Measurements from ENCODE around the gene CCDC57. TPM values are rescaled to one million over a fixed set of nuclear protein-coding genes. Genes with fewer than 3 reads are reported as not detected.

Gene CCDC57
- total RNA-seq, 1 experiment from 2014 or later, result 31.0 TPM

DNA sequence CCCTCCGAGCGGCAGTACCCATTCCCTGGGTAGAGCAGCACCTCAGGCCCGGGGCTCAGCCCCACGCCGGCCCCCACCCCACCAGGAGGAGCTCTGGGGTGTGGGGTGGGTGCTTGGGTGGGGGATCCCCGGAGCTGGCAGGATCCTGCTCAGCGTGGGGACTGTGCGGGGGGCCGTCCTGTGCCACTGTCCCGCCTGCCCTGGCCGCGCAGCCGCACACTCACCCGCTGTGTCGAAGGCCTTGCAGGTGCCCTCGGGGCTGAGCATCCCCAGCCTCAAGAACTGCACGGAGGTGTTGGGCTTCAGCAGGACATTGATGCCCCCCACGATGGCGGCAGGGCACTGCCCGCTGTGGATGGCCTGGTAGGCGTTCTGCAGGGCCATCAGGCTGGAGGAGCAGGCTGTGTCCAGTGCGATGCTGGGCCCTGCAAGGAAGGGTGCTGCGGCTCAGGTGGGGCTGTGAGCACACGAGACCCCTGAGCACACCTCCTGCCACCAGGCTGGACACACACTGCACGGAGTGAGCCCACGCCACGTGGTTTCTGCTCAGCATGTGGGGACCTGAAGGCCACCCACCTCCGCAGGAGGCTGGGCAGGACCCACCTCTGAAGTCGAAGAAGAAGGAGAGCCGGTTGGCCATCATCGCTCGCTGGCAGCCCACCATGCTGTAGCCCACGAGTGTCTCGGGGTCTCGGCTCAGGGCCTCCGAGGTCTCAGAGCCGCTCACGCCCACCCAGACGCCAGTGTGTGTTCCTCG is 119.5 kb downstream of the CCDC57 start:
- Histone ChIP-seq H3K4me3 (ENCODE audit: low read depth, low read length) (no peak overlapping the region), H3K4me1 (peaks cover 11% of the 10 kb centered on the region), H3K36me3 (ENCODE audit: control insufficient read depth, insufficient read depth, low read length) (peaks cover 24% of the 10 kb centered on the region), H3K27me3 (replicated peaks; ENCODE audit: control insufficient read depth, insufficient read depth, low read length) (no peaks in the 10 kb centered on the region), H3K9me3 (no peaks in the 10 kb centered on the region)
- TF ChIP-seq, protein P1, sequence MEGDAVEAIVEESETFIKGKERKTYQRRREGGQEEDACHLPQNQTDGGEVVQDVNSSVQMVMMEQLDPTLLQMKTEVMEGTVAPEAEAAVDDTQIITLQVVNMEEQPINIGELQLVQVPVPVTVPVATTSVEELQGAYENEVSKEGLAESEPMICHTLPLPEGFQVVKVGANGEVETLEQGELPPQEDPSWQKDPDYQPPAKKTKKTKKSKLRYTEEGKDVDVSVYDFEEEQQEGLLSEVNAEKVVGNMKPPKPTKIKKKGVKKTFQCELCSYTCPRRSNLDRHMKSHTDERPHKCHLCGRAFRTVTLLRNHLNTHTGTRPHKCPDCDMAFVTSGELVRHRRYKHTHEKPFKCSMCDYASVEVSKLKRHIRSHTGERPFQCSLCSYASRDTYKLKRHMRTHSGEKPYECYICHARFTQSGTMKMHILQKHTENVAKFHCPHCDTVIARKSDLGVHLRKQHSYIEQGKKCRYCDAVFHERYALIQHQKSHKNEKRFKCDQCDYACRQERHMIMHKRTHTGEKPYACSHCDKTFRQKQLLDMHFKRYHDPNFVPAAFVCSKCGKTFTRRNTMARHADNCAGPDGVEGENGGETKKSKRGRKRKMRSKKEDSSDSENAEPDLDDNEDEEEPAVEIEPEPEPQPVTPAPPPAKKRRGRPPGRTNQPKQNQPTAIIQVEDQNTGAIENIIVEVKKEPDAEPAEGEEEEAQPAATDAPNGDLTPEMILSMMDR (IDR thresholded peaks at IDR 0.05; ENCODE audit: insufficient read depth in 1 of 2, low read depth in 1 of 2, low read length in 1 of 2, severe bottlenecking in 1 of 2, unreplicated experiment in 1 of 2), result no peak
- no TSS peak for BruUV-seq (replicated peaks)
- H3K27ac Mint-ChIP-seq (ENCODE audit: unreplicated experiment), result no peak overlapping the region
- no peaks in the 10 kb centered on the region for H3K4me1 Mint-ChIP-seq (ENCODE audit: low read depth, unreplicated experiment)
- intact Hi-C loops (cut with micrococcal nuclease; ENCODE audit: unreplicated experiment), result no loop called here
- ChIA-PET CTCF (no interaction called here), POLR2A (interaction anchor here (0.6 kb wide), 1 partner anchor 29 kb away, joined by 5 read pairs; no protein-coding TSS in a partner anchor)
- H3K4me3 Mint-ChIP-seq (ENCODE audit: unreplicated experiment), result no peak overlapping the region
- DNase-seq, result no peak
- peaks cover 82% of the 10 kb centered on the region for H3K36me3 Mint-ChIP-seq (ENCODE audit: insufficient read depth, unreplicated experiment)
- H3K27me3 Mint-ChIP-seq (ENCODE audit: insufficient read depth, unreplicated experiment), result no peaks in the 10 kb centered on the region
- no peaks in the 10 kb centered on the region for H3K9me3 Mint-ChIP-seq (ENCODE audit: unreplicated experiment)

DNA sequence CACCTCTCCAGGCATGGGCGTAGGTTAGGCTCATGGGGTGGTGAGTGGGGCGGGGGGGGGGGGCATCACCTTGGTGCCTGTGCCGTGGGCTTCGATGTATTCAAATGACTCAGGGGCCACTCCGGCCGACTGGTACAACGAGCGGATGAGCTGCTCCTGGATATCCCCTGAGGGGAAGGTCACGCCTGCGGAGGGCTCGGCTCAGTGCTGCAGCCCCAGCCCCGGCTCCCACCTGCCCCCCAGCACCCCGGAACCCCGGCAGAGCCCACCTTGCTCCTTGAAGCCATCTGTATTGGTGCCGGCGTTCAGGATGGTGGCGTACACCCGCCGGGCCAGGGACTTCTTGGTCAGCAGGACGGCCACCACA is 120.0 kb downstream of the CCDC57 start:
- H3K4me1 ChIP-seq, result peaks cover 11% of the 10 kb centered on the region
- intact Hi-C loops (cut with micrococcal nuclease; ENCODE audit: unreplicated experiment), result no loop called here
- H3K36me3 ChIP-seq (ENCODE audit: control insufficient read depth, insufficient read depth, low read length), result peaks cover 24% of the 10 kb centered on the region
- no peaks in the 10 kb centered on the region for H3K9me3 ChIP-seq
- H3K4me3 Mint-ChIP-seq (ENCODE audit: unreplicated experiment), result no peak overlapping the region
- CTCF ChIA-PET, result no interaction called here
- no peak overlapping the region for H3K27ac Mint-ChIP-seq (ENCODE audit: unreplicated experiment)
- POLR2A ChIA-PET, result interaction anchor here (0.6 kb wide), 1 partner anchor 29 kb away, joined by 5 read pairs; no protein-coding TSS in a partner anchor
- BruUV-seq (replicated peaks), result no TSS peak
- no peak overlapping the region for H3K4me3 ChIP-seq (ENCODE audit: low read depth, low read length)
- H3K27me3 Mint-ChIP-seq (ENCODE audit: insufficient read depth, unreplicated experiment), result no peaks in the 10 kb centered on the region
- H3K4me1 Mint-ChIP-seq (ENCODE audit: low read depth, unreplicated experiment), result no peaks in the 10 kb centered on the region
- H3K9me3 Mint-ChIP-seq (ENCODE audit: unreplicated experiment), result no peaks in the 10 kb centered on the region
- TF ChIP-seq, protein P1 (IDR thresholded peaks at IDR 0.05; ENCODE audit: insufficient read depth in 1 of 2, low read depth in 1 of 2, low read length in 1 of 2, severe bottlenecking in 1 of 2, unreplicated experiment in 1 of 2), result no peak
- DNase-seq, result no peak
- H3K36me3 Mint-ChIP-seq (ENCODE audit: insufficient read depth, unreplicated experiment), result peaks cover 83% of the 10 kb centered on the region
- H3K27me3 ChIP-seq (replicated peaks; ENCODE audit: control insufficient read depth, insufficient read depth, low read length), result no peaks in the 10 kb centered on the region

DNA sequence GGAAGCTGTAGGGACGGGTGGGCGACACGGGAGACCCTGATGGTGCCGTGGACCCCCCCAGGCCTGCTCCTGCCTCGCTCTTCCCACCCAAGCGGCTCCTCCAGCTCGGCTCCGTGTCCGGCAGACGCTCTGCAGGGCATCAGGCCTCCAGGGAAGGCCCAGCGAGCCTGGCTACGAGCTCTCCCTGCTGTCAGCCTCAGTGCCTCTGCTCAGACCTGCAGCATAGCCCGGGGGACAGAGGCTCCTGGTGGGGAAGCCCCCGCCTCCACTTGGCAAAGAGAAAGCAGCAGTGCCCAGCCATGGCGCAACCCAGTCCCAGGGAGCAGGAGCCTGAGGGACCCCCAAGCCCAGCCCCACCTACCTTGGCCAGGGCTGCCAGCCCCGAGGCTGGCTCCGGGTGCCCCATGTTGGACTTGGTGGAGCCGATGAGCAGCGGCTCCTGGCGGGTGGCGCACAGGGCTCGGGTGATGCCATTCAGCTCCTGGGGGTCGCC is 120.5 kb downstream of the CCDC57 start:
- CTCF ChIA-PET, result no interaction called here
- POLR2A ChIA-PET, result no interaction called here
- H3K4me1 Mint-ChIP-seq (ENCODE audit: low read depth, unreplicated experiment), result no peaks in the 10 kb centered on the region
- no peaks in the 10 kb centered on the region for H3K27me3 Mint-ChIP-seq (ENCODE audit: insufficient read depth, unreplicated experiment)
- Histone ChIP-seq H3K27me3 (replicated peaks; ENCODE audit: control insufficient read depth, insufficient read depth, low read length) (no peaks in the 10 kb centered on the region), H3K36me3 (ENCODE audit: control insufficient read depth, insufficient read depth, low read length) (peaks cover 24% of the 10 kb centered on the region), H3K4me1 (peaks cover 11% of the 10 kb centered on the region), H3K9me3 (no peaks in the 10 kb centered on the region), H3K4me3 (ENCODE audit: low read depth, low read length) (no peak overlapping the region)
- no peaks in the 10 kb centered on the region for H3K9me3 Mint-ChIP-seq (ENCODE audit: unreplicated experiment)
- H3K36me3 Mint-ChIP-seq (ENCODE audit: insufficient read depth, unreplicated experiment), result peaks cover 82% of the 10 kb centered on the region
- intact Hi-C loops (cut with micrococcal nuclease; ENCODE audit: unreplicated experiment), result no loop called here
- H3K4me3 Mint-ChIP-seq (ENCODE audit: unreplicated experiment), result no peak overlapping the region
- TF ChIP-seq, protein P1 (IDR thresholded peaks at IDR 0.05; ENCODE audit: insufficient read depth in 1 of 2, low read depth in 1 of 2, low read length in 1 of 2, severe bottlenecking in 1 of 2, unreplicated experiment in 1 of 2), result no peak
- DNase-seq, result no peak
- no TSS peak for BruUV-seq (replicated peaks)
- no peak overlapping the region for H3K27ac Mint-ChIP-seq (ENCODE audit: unreplicated experiment)
